Astrocyte of the spinal cord (primary cell): ENCODE results near the gene P4HA1.

Experiments
- DNase-seq: peaks from one replicate; pipeline ENCODE4 v3.0.0; 2011; ENCODE audit warnings: low read depth, low spot score
- H3K4me3 ChIP-seq: 2 replicates; pipeline ENCODE4 v1.5.1; 2011; ENCODE audit warnings: low read depth, mild to moderate bottlenecking, low read length, moderate library complexity
- in situ Hi-C: cut with HindIII; loops from 2 replicates; pipeline ENCODE4 v1.10.0; 2017; ENCODE audit warnings: low sequenced_read_pairs
- TF ChIP-seq, protein P1 (sequence below): IDR thresholded peaks from 2 replicates; pipeline ENCODE4 v1.5.1; 2012; ENCODE audit warnings: low read depth, mild to moderate bottlenecking, low read length, inconsistent platforms

Gene P4HA1

GRCh38 chr10:72981882-72982529 is 114.7 kb downstream of the P4HA1 start:
- TF ChIP-seq, protein P1, sequence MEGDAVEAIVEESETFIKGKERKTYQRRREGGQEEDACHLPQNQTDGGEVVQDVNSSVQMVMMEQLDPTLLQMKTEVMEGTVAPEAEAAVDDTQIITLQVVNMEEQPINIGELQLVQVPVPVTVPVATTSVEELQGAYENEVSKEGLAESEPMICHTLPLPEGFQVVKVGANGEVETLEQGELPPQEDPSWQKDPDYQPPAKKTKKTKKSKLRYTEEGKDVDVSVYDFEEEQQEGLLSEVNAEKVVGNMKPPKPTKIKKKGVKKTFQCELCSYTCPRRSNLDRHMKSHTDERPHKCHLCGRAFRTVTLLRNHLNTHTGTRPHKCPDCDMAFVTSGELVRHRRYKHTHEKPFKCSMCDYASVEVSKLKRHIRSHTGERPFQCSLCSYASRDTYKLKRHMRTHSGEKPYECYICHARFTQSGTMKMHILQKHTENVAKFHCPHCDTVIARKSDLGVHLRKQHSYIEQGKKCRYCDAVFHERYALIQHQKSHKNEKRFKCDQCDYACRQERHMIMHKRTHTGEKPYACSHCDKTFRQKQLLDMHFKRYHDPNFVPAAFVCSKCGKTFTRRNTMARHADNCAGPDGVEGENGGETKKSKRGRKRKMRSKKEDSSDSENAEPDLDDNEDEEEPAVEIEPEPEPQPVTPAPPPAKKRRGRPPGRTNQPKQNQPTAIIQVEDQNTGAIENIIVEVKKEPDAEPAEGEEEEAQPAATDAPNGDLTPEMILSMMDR, result no peak
- in situ Hi-C loops, result no loop called here
- DNase-seq, result no peak
- H3K4me3 ChIP-seq, result no peak overlapping the region

- in situ Hi-C loops, result no loop called here
- TF ChIP-seq, protein P1, result no peak
- H3K4me3 ChIP-seq, result no peak overlapping the region
- no peak for DNase-seq
Observed at GRCh38 chr10:72981028-72981881, 115.4 kb downstream of the P4HA1 start.

DNA sequence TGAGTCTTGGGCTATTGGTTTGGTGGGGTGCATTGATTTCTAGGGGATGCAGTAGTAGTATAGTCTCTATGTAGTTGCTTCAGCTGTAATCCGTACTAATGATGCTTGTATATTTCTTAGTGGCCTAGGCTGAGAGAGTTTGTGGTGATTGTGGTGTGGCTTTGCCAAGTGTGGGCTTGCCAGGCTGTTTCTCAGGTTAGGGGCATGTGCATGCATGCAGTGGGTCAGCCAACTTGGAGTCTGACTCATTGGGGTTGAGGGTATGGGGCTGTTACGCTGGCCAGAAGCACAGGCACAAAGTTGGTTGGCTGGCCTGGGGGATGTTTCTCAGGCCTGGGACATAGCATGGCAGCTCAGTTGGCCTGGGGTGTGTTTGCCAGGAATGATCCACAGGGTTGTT is 116.3 kb downstream of the P4HA1 start:
- no peak overlapping the region for H3K4me3 ChIP-seq
- in situ Hi-C loops, result no loop called here
- TF ChIP-seq, protein P1, result no peak
- no peak for DNase-seq

GRCh38 chr10:72979709-72980108 is 117.0 kb downstream of the P4HA1 start:
- DNase-seq, result no peak
- TF ChIP-seq, protein P1, result no peak
- in situ Hi-C loops, result no loop called here
- H3K4me3 ChIP-seq, result no peak overlapping the region

DNA sequence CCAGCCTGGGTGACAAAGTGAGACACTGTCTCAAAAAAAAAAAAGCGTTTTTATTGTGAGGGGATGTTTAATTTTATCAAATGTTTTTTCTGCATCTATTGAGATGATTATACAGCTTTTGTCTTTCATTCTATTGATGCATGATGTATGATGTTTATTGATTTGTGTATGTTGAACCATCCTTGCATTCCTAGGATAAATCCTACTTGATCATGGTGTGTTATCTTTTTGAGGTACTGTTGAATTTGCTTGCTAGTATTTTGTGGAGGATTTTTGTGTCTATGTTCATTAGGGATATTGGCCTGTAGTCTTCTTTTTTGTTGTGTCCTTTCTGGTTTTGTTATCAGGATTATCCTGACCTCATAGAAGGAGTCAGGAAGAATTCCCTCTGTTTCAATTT is 119.8 kb downstream of the P4HA1 start:
- in situ Hi-C loops, result no loop called here
- TF ChIP-seq, protein P1, result no peak
- DNase-seq, result no peak
- H3K4me3 ChIP-seq, result no peak overlapping the region
